Measurements from ENCODE around the gene KCTD15. TPM values are rescaled to one million over a fixed set of nuclear protein-coding genes. Genes with fewer than 3 reads are reported as not detected.

Gene KCTD15
- total and polyA plus RNA-seq, 2 of the 4 experiments (the other 2 are of a cell fraction): 16.3 to 19.6 TPM

DNA sequence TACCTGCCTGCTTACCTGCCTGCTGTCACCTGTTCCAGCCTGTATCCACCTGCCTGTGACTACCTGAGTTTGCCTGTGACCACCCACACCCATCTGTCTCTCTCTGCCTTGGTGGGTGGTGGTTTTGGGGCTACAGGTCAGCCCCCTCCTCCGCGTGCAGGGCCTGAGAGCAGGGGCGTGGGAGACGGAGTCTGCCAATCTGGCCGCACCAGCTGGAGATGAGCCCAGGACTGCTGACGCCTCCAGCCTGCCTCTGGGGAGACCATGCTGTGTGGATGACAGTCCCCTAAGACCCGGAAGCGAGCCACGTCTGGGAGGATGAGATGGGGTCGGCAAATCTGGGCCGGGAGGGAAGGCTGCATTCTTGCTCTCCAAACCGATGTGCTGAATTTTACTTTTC lies 15.9 kb upstream of the KCTD15 start:
- H2AK5ac ChIP-seq (ENCODE audit: low read depth, low read length): no peak overlapping the region
- DNase-seq (no peak), ATAC-seq (ENCODE audit: low read depth) (no peak)
- H3K4ac ChIP-seq (ENCODE audit: low read depth, low read length): no peak overlapping the region
- no peak overlapping the region for H3K9ac ChIP-seq (ENCODE audit: low read depth, low read length)
- no peaks in the 10 kb centered on the region for H3K9me3 ChIP-seq (ENCODE audit: control insufficient read depth, insufficient read depth, low read length)
- H2BK15ac ChIP-seq (ENCODE audit: low read depth, low read length): no peak overlapping the region
- POLR2A ChIA-PET (ENCODE audit: unreplicated experiment): no interaction called here
- no peak overlapping the region for H3K18ac ChIP-seq (ENCODE audit: low read depth, low read length)
- H4K8ac ChIP-seq (ENCODE audit: low read depth in 2 of 2, low read length in 2 of 2): no peak overlapping the region
- no TSS peak for BruUV-seq (replicated peaks)
- no peak overlapping the region; the same call in 1 of the 2 replicates for H3K4me2 ChIP-seq (ENCODE audit: low read depth, low read length)
- H3K23ac ChIP-seq (ENCODE audit: low read depth, low read length): no peak overlapping the region
- WGBS, 2 experiments (ENCODE audit: extremely low coverage in 2 of 2, insufficient read length in 1 of 2): 45% methylated on average over 2 of the region's 12 CpGs; no CpG with 5 or more reads in 1 of the 2 experiments
- H4K91ac ChIP-seq (ENCODE audit: insufficient read depth, low read depth, low read length): no peak overlapping the region
- no peak overlapping the region for H3K14ac ChIP-seq (replicated peaks; ENCODE audit: low read depth, low read length)
- TF ChIP-seq MXI1 (IDR thresholded peaks at IDR 0.05; ENCODE audit: borderline replicate concordance, low read depth, low read length): no peak
- no peak for TF ChIP-seq USF2 (IDR thresholded peaks at IDR 0.05; ENCODE audit: low read depth, low read length)
- no peak for TF ChIP-seq CEBPB (IDR thresholded peaks at IDR 0.05; ENCODE audit: low read depth, low read length)
- TF ChIP-seq RAD21 (IDR thresholded peaks at IDR 0.05; ENCODE audit: low read length): no peak
- no peak for TF ChIP-seq ELK1 (IDR thresholded peaks at IDR 0.05; ENCODE audit: borderline replicate concordance, low read depth, low read length)
- TF ChIP-seq MAFK (IDR thresholded peaks at IDR 0.05; ENCODE audit: low read depth, low read length): no peak
- no peak for TF ChIP-seq FOS (IDR thresholded peaks at IDR 0.05; ENCODE audit: low read depth, low read length)
- TF ChIP-seq NFE2L2 (IDR thresholded peaks at IDR 0.05; ENCODE audit: low read depth, low read length): no peak
- no peak for TF ChIP-seq CTCF (conservative IDR thresholded peaks at IDR 0.05; ENCODE audit: low read depth, low read length)
- H2BK20ac ChIP-seq (ENCODE audit: low read depth, low read length): no peak overlapping the region
- H2AK9ac ChIP-seq (replicated peaks; ENCODE audit: low read depth, low read length, poor library complexity): no peak overlapping the region
- intact Hi-C loops (cut with micrococcal nuclease) (no loop called here), dilution Hi-C loops (cut with HindIII; ENCODE audit: low sequenced_read_pairs, unreplicated experiment) (no loop called here), in situ Hi-C loops (cut with MboI; ENCODE audit: low sequenced_read_pairs) (loop anchor here (5.0 to 25.0 kb wide), 2 partner anchors 222 to 557 kb away; no protein-coding TSS in a partner anchor)
- H2BK120ac ChIP-seq (ENCODE audit: low read depth, low read length): no peak overlapping the region
- no peak overlapping the region for H3K4me3 ChIP-seq (ENCODE audit: insufficient read depth, low read depth, low read length)
- peak overlapping the region; percentile 44 for H2AFZ ChIP-seq (replicated peaks; ENCODE audit: low read length, poor library complexity)
- no peaks in the 10 kb centered on the region for H4K20me1 ChIP-seq (ENCODE audit: insufficient read depth, low read length)
- CTCF ChIA-PET: interaction anchor here (0.6 to 0.9 kb wide), 2 partner anchors 34 to 218 kb away, joined by 3 read pairs; no protein-coding TSS in a partner anchor
- H2BK5ac ChIP-seq (ENCODE audit: low read depth, low read length, poor library complexity, severe bottlenecking): no peak overlapping the region
- H4K5ac ChIP-seq (ENCODE audit: low read depth, low read length): no peak overlapping the region
- peaks cover 21% of the 10 kb centered on the region for H3K9me1 ChIP-seq (ENCODE audit: insufficient read depth, low read length)
- H3K79me1 ChIP-seq (ENCODE audit: low read depth in 1 of 2, low read length in 2 of 2): no peaks in the 10 kb centered on the region; a peak in 1 of 4 replicates
- H3K4me1 ChIP-seq (ENCODE audit: control insufficient read depth, insufficient read depth, low read length): peaks cover 3% of the 10 kb centered on the region; the same call in 1 of the 2 replicates
- H3K27ac ChIP-seq (ENCODE audit: insufficient read depth, low read length): no peak overlapping the region
- peaks cover 16% of the 10 kb centered on the region; the same call in 1 of the 2 replicates for H3K27me3 ChIP-seq (ENCODE audit: control insufficient read depth, insufficient read depth, low read length)
- no peak overlapping the region for H3K56ac ChIP-seq (ENCODE audit: extremely low read depth, insufficient read depth, low read length)
- no peaks in the 10 kb centered on the region for H3K36me3 ChIP-seq (ENCODE audit: control insufficient read depth, insufficient read depth, low read length)

All from IMR-90 (cell line).